K562 (cell line): ENCODE measurements around the gene NUP133.

Source experiments
- ATF1 ChIP-seq, 2 experiments: fragments of 450-650 bp in 1 of 2; IDR thresholded peaks; 2 replicates each; pipeline ENCODE4 v1.6.1; 2016; ENCODE audit warnings: missing compliant biosample characterization in 1 of 2, missing genetic modification characterization in 1 of 2
- CEBPB ChIP-seq: fragments of 450-650 bp; IDR thresholded peaks from 2 replicates; pipeline ENCODE4 v1.6.1; 2016; ENCODE audit warnings: missing genetic modification characterization, missing compliant biosample characterization
- CREB1 ChIP-seq, 2 experiments: sonication (generic) in 1 of 2; formaldehyde crosslinking in 1 of 2; IDR thresholded peaks; 2 replicates each; pipeline versions ENCODE4 v1.6.1 to v1.8.0; 2012 to 2022; ENCODE audit warnings: inconsistent platforms in 1 of 2, mild to moderate bottlenecking in 1 of 2, missing genetic modification reagents in 1 of 2, moderate library complexity in 1 of 2
- ELF4 ChIP-seq: fragments of 450-650 bp; formaldehyde crosslinking; IDR thresholded peaks from 2 replicates; pipeline ENCODE4 v1.4.0; 2022; ENCODE audit warnings: missing genetic modification characterization
- JUN ChIP-seq, 2 experiments: sonication (generic) in 1 of 2; formaldehyde crosslinking in 1 of 2; IDR thresholded peaks; 2 replicates each; pipeline versions ENCODE4 v1.6.1 to v1.8.0; 2012 to 2022; ENCODE audit warnings: borderline replicate concordance in 2 of 2, mild to moderate bottlenecking in 2 of 2, improper control_type of control experiment in 1 of 2, low read depth in 1 of 2, low read length in 1 of 2, missing genetic modification reagents in 1 of 2
- POLR2AphosphoS5 ChIP-seq: IDR thresholded peaks from 2 replicates; pipeline ENCODE4 v1.6.1; 2011; ENCODE audit warnings: mild to moderate bottlenecking, low read depth, low read length, moderate library complexity; ENCODE audit not compliant: control insufficient read depth, insufficient read depth
- SREBF2 ChIP-seq: sonication (generic); formaldehyde crosslinking; IDR thresholded peaks from 2 replicates; pipeline ENCODE4 v1.4.0; 2020; ENCODE audit warnings: mild to moderate bottlenecking, missing genetic modification reagents
- TF ChIP-seq, protein P1 (sequence below), 3 experiments: IDR thresholded peaks in 2 of 3; conservative IDR thresholded peaks in 1 of 3; 2 replicates each; pipeline ENCODE4 v1.5.1; 2011 to 2012; ENCODE audit warnings: low read length in 3 of 3, mild to moderate bottlenecking in 3 of 3, control low read depth in 2 of 3, improper control_type of control experiment in 1 of 3, inconsistent platforms in 1 of 3, low read depth in 1 of 3, mixed read lengths in 1 of 3, moderate library complexity in 1 of 3; ENCODE audit not compliant: insufficient read depth in 2 of 3
- TF ChIP-seq, protein P2 (sequence below): sonication (generic); formaldehyde crosslinking; IDR thresholded peaks from 2 replicates; pipeline ENCODE4 v1.9.0; 2022; ENCODE audit warnings: mild to moderate bottlenecking, missing genetic modification reagents

DNA sequence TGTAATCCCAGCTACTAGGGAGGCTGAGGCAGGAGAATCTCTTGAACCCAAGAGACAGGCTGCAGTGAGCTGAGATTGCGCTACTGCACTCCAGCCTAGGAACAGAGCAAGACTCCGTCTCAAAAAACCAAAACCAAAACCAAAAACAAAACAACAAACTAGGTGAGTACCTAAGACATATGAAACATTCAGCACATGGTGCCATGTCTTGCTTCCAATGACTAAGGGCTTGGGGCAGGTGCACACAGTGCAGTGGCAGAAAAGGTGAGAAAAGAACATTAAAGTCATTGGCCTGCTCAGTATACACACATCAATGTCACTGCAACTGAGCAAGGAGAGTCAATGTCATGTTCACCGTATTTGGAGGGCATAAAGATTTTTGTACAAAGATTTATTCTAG is 70.1 kb downstream of the NUP133 start:
- TF ChIP-seq, protein P1, sequence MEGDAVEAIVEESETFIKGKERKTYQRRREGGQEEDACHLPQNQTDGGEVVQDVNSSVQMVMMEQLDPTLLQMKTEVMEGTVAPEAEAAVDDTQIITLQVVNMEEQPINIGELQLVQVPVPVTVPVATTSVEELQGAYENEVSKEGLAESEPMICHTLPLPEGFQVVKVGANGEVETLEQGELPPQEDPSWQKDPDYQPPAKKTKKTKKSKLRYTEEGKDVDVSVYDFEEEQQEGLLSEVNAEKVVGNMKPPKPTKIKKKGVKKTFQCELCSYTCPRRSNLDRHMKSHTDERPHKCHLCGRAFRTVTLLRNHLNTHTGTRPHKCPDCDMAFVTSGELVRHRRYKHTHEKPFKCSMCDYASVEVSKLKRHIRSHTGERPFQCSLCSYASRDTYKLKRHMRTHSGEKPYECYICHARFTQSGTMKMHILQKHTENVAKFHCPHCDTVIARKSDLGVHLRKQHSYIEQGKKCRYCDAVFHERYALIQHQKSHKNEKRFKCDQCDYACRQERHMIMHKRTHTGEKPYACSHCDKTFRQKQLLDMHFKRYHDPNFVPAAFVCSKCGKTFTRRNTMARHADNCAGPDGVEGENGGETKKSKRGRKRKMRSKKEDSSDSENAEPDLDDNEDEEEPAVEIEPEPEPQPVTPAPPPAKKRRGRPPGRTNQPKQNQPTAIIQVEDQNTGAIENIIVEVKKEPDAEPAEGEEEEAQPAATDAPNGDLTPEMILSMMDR (IDR thresholded peaks at IDR 0.05 in 2 of 3, conservative IDR thresholded peaks at IDR 0.05 in 1 of 3; ENCODE audit: insufficient read depth in 2 of 3, low read depth in 1 of 3, low read length in 3 of 3) = no peak
- TF ChIP-seq CREB1 (IDR thresholded peaks at IDR 0.05) (no peak), CREB1 (CRISPR knock-in tag; IDR thresholded peaks at IDR 0.05) (no peak), SREBF2 (no peak), ATF1 (CRISPR knock-in tag; IDR thresholded peaks at IDR 0.05) (no peak), ATF1 (tag; IDR thresholded peaks at IDR 0.05) (no peak), JUN (IDR thresholded peaks at IDR 0.05; ENCODE audit: borderline replicate concordance, low read depth, low read length) (no peak), JUN (CRISPR knock-in tag; IDR thresholded peaks at IDR 0.05; ENCODE audit: borderline replicate concordance) (no peak), CEBPB (tag) (no peak), ELF4 (CRISPR knock-in tag) (no peak), POLR2AphosphoS5 (no peak)
- TF ChIP-seq, protein P2, sequence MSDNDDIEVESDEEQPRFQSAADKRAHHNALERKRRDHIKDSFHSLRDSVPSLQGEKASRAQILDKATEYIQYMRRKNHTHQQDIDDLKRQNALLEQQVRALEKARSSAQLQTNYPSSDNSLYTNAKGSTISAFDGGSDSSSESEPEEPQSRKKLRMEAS (CRISPR knock-in tag) = no peak
